BE2C (cell line): ENCODE results near the gene MBTPS1.

Experiments
- DNase-seq: peaks from one replicate; pipeline ENCODE4 v3.0.0-alpha.2; 2020
- H3K27me3 ChIP-seq: fragments of 250-450 bp; sonication (Bioruptor Pico); 2 replicates; pipeline ENCODE4 v1.5.1; 2020; ENCODE audit warnings: mild to moderate bottlenecking
- H3K36me3 ChIP-seq: fragments of 250-450 bp; sonication (Bioruptor Pico); 2 replicates; pipeline ENCODE4 v1.5.1; 2020; ENCODE audit warnings: mild to moderate bottlenecking
- H3K4me1 ChIP-seq: fragments of 250-450 bp; sonication (Bioruptor Pico); 2 replicates; pipeline ENCODE4 v1.5.1; 2020
- H3K4me3 ChIP-seq: 2 replicates; pipeline ENCODE4 v1.5.1; 2011; ENCODE audit warnings: low read depth, low read length
- H3K9me3 ChIP-seq: fragments of 250-450 bp; sonication (Bioruptor Pico); 2 replicates; pipeline ENCODE4 v1.5.1; 2020
- TF ChIP-seq, protein P1 (sequence below): IDR thresholded peaks from 2 replicates; pipeline ENCODE4 v1.5.1; 2012; ENCODE audit warnings: mild to moderate bottlenecking, low read depth, low read length

MBTPS1 gene

DNA sequence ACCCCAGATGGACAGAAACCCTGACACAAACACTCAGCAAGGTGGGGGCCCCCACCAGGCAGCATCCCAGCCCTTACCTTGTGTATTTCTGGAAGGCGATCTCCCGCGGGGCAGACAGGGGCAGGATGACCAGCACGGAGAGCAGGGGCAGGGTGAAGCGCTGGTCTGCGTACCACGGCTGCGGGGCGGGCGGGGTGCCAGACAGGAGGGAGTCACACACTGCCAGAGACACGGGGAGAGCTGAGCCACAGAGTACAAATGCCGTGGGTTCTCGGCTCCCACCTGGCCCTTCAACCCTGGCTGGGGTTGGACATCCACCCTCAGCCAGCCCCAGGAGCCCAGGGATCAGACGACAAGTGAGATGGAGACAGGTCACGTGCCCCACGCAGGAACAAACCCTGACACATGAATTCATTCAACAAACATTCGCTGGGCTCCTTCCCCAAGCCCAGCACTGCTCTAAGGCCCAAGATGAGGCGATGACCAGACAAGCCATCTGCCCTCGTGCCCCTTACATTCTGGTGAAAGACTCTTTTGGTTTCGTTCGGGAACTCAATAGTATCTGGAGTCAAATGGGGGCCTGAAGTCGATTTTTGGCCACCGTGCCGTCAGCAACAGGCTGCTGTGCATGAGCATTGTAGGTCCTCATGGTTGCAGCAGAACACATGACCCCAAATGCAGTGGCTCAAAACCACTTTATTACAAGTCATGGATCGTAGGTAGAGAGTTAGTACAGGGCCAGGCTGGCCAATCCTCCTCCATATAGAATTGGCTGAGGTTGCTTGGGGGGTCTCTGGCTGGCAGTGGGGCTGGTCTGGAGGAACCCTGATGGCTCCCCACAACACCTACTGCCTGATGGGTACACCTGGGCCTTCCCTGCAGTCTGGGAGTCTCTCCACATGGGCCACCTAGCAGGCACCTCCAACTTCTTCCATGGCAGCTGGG, 83.2 kb downstream of the MBTPS1 start:
- Histone ChIP-seq H3K4me1 (no peaks in the 10 kb centered on the region), H3K36me3 (no peaks in the 10 kb centered on the region), H3K9me3 (no peaks in the 10 kb centered on the region), H3K4me3 (no peak overlapping the region), H3K27me3 (peaks cover 1% of the 10 kb centered on the region)
- TF ChIP-seq, protein P1, sequence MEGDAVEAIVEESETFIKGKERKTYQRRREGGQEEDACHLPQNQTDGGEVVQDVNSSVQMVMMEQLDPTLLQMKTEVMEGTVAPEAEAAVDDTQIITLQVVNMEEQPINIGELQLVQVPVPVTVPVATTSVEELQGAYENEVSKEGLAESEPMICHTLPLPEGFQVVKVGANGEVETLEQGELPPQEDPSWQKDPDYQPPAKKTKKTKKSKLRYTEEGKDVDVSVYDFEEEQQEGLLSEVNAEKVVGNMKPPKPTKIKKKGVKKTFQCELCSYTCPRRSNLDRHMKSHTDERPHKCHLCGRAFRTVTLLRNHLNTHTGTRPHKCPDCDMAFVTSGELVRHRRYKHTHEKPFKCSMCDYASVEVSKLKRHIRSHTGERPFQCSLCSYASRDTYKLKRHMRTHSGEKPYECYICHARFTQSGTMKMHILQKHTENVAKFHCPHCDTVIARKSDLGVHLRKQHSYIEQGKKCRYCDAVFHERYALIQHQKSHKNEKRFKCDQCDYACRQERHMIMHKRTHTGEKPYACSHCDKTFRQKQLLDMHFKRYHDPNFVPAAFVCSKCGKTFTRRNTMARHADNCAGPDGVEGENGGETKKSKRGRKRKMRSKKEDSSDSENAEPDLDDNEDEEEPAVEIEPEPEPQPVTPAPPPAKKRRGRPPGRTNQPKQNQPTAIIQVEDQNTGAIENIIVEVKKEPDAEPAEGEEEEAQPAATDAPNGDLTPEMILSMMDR, result no peak
- no peak for DNase-seq

GRCh38 chr16:84032458-84033178, 84.1 kb downstream of the MBTPS1 start:
- no peaks in the 10 kb centered on the region for H3K9me3 ChIP-seq
- H3K27me3 ChIP-seq, result no peaks in the 10 kb centered on the region; the same call in 1 of the 2 replicates
- TF ChIP-seq, protein P1, result no peak

DNA sequence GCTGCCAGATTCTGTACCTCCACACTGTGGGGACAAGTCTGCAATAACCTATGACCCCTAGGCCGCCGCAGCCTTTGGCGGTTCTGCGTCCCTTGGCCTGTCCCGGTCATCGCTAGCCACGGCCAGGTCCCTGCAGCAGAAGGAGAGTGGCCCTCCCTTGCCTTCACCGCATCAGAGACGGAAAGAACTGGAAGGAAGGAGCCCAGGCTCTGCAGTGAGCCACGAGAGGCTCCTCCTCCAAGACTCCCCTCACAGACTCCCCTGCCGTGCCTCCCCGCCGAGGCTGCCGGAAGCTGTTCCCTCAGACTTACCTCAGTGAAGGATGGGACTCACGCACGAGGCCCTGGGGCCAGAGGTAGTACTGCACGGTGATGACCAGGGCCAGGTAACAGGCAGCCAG, 85.2 kb downstream of the MBTPS1 start:
- Histone ChIP-seq H3K4me1 (no peaks in the 10 kb centered on the region), H3K27me3 (no peaks in the 10 kb centered on the region; the same call in 1 of the 2 replicates), H3K4me3 (no peak overlapping the region), H3K9me3 (no peaks in the 10 kb centered on the region), H3K36me3 (no peaks in the 10 kb centered on the region)
- no peak for DNase-seq
- TF ChIP-seq, protein P1, result no peak

More at GRCh38 chr16:84032458-84033178, 84.1 kb downstream of the MBTPS1 start:
- DNase-seq, result no peak
- Histone ChIP-seq H3K4me1 (no peaks in the 10 kb centered on the region), H3K4me3 (no peak overlapping the region), H3K36me3 (no peaks in the 10 kb centered on the region)

- Histone ChIP-seq H3K4me1 (no peaks in the 10 kb centered on the region), H3K36me3 (no peaks in the 10 kb centered on the region), H3K27me3 (no peaks in the 10 kb centered on the region), H3K9me3 (no peaks in the 10 kb centered on the region), H3K4me3 (no peak overlapping the region)
- no peak for DNase-seq
- TF ChIP-seq, protein P1, result no peak
Measured at GRCh38 chr16:84029297-84030047, 87.3 kb downstream of the MBTPS1 start.

- DNase-seq, result no peak
- no peaks in the 10 kb centered on the region for H3K4me1 ChIP-seq
- no peaks in the 10 kb centered on the region for H3K36me3 ChIP-seq
- H3K9me3 ChIP-seq, result no peaks in the 10 kb centered on the region
- H3K27me3 ChIP-seq, result peaks cover 7% of the 10 kb centered on the region
- no peak overlapping the region for H3K4me3 ChIP-seq
- TF ChIP-seq, protein P1, result no peak
Measured at GRCh38 chr16:84027625-84028024, 89.1 kb downstream of the MBTPS1 start.
